ENCODE measurements around the gene KRTAP5-11.

- TF ChIP-seq, protein P1, sequence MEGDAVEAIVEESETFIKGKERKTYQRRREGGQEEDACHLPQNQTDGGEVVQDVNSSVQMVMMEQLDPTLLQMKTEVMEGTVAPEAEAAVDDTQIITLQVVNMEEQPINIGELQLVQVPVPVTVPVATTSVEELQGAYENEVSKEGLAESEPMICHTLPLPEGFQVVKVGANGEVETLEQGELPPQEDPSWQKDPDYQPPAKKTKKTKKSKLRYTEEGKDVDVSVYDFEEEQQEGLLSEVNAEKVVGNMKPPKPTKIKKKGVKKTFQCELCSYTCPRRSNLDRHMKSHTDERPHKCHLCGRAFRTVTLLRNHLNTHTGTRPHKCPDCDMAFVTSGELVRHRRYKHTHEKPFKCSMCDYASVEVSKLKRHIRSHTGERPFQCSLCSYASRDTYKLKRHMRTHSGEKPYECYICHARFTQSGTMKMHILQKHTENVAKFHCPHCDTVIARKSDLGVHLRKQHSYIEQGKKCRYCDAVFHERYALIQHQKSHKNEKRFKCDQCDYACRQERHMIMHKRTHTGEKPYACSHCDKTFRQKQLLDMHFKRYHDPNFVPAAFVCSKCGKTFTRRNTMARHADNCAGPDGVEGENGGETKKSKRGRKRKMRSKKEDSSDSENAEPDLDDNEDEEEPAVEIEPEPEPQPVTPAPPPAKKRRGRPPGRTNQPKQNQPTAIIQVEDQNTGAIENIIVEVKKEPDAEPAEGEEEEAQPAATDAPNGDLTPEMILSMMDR (IDR thresholded peaks at IDR 0.05; ENCODE audit: low read length): peak; percentile 54; the same call in 1 of the 2 replicates
- no peak for TF ChIP-seq EZH2 (IDR thresholded peaks at IDR 0.05; ENCODE audit: borderline replicate concordance, low read length)
Measured at GRCh38 chr11:71580057-71581003, 2.3 kb downstream of the KRTAP5-11 start.
